ENCODE results near the gene MMP23B. TPM values are rescaled to one million over a fixed set of nuclear protein-coding genes. Genes with fewer than 3 reads are reported as not detected.
A peak's percentile ranks its signal among the peaks of the same experiment; 100 is the strongest.

MMP23B gene
- total and polyA plus RNA-seq, 10 of the 15 experiments (the other 5 are each of a cell fraction or from before 2014, with no cell fraction given) = 0.25 to 0.76 (median 0.34) TPM; not detected in 4

GRCh38 chr1:1630191-1630964, 1.6 kb upstream of the MMP23B start (continued):
- TF ChIP-seq FOS (IDR thresholded peaks at IDR 0.05; ENCODE audit: borderline replicate concordance, extremely low read depth, insufficient read length) (no peak), E2F8 (IDR thresholded peaks at IDR 0.05; ENCODE audit: low read depth, partially characterized antibody) (no peak), EED (IDR thresholded peaks at IDR 0.05; ENCODE audit: low read depth) (no peak), SMARCA5 (IDR thresholded peaks at IDR 0.05) (no peak), SP1 (IDR thresholded peaks at IDR 0.05; ENCODE audit: low read depth, low read length) (peak; percentile 85), SUPT20H (IDR thresholded peaks at IDR 0.05; ENCODE audit: borderline replicate concordance, control insufficient read depth, low read depth, low read length) (no peak), BRCA1 (IDR thresholded peaks at IDR 0.05; ENCODE audit: low read depth, low read length) (no peak), ELK1 (IDR thresholded peaks at IDR 0.05; ENCODE audit: low read depth, low read length) (no peak), NR2C2 (IDR thresholded peaks at IDR 0.05; ENCODE audit: borderline replicate concordance, control insufficient read depth, insufficient read length, low read depth) (no peak), SMAD1 (IDR thresholded peaks at IDR 0.05; ENCODE audit: low read depth, partially characterized antibody) (no peak), POU2F2 (IDR thresholded peaks at IDR 0.05; ENCODE audit: borderline replicate concordance, low read depth, low read length) (peak; percentile 62; the same call in 1 of the 3 replicates), SREBF1 (IDR thresholded peaks at IDR 0.05; ENCODE audit: low read length) (no peak), ETV6 (conservative IDR thresholded peaks at IDR 0.05 in 1 of 2, IDR thresholded peaks at IDR 0.05 in 1 of 2; ENCODE audit: borderline replicate concordance in 1 of 2, low read depth in 1 of 2) (no peak), PAX5 (IDR thresholded peaks at IDR 0.05; ENCODE audit: borderline replicate concordance, low read depth, low read length) (peak; percentile 38; the same call in 1 of the 2 replicates), CEBPB (IDR thresholded peaks at IDR 0.05; ENCODE audit: borderline replicate concordance in 1 of 2, low read depth in 2 of 2, low read length in 2 of 2) (no peak), NKRF (conservative IDR thresholded peaks at IDR 0.05) (no peak), NR2C1 (IDR thresholded peaks at IDR 0.05) (no peak), RELA (IDR thresholded peaks at IDR 0.05; ENCODE audit: borderline replicate concordance, partially characterized antibody) (no peak), SREBF2 (IDR thresholded peaks at IDR 0.05; ENCODE audit: low read length) (no peak), POLR2A (IDR thresholded peaks at IDR 0.05; ENCODE audit: low read depth, low read length) (peak; percentile 77), ESRRA (IDR thresholded peaks at IDR 0.05; ENCODE audit: low read length) (no peak; the same call in 1 of the 2 replicates), EZH2 (IDR thresholded peaks at IDR 0.05; ENCODE audit: borderline replicate concordance, control insufficient read depth, low read depth, low read length) (no peak), LARP7 (IDR thresholded peaks at IDR 0.05) (peak; percentile 69; the same call in 1 of the 2 replicates), RAD21 (IDR thresholded peaks at IDR 0.05; ENCODE audit: insufficient read depth, low read depth, low read length) (no peak), CHD2 (IDR thresholded peaks at IDR 0.05; ENCODE audit: borderline replicate concordance, low read depth, low read length) (0 out of 2 replicates have a peak, but pooled peaks have one; percentile 38), RUNX3 (IDR thresholded peaks at IDR 0.05; ENCODE audit: low read length) (peak; percentile 71)

All from GM12878 (cell line).